Activated T-helper 17 cell treated with anti-CD3 and anti-CD28 coated beads, Interleukin-2, amount 50 U/mL, for 72 hours (primary cell): ENCODE measurements around the gene NFATC2IP. TPM values are rescaled to one million over a fixed set of nuclear protein-coding genes. Genes with fewer than 3 reads are reported as not detected.
"Not testable (repeated sequence)": the region's sequence is repeated elsewhere in the genome, so short reads cannot be mapped to it uniquely, and the experiment has no call there.

Source experiments
- ATAC-seq: fragments of 150-1000 bp; cut with Tn5 transposase; replicated peaks from 2 replicates; pipeline ENCODE4 v1.10.0; 2021; ENCODE audit warnings: mild to moderate bottlenecking, moderate library complexity
- H3K27ac Mint-ChIP-seq: one replicate; pipeline ENCODE4 v1.8.0; 2022; ENCODE audit warnings: mixed read lengths
- H3K27me3 Mint-ChIP-seq: one replicate; pipeline ENCODE4 v1.8.0; 2022; ENCODE audit warnings: mixed read lengths
- H3K36me3 Mint-ChIP-seq: one replicate; pipeline ENCODE4 v1.8.0; 2022; ENCODE audit warnings: low read depth, mild to moderate bottlenecking, mixed read lengths
- H3K4me1 Mint-ChIP-seq: one replicate; pipeline ENCODE4 v1.8.0; 2022; ENCODE audit warnings: mixed read lengths
- H3K4me3 Mint-ChIP-seq: one replicate; pipeline ENCODE4 v1.8.0; 2022; ENCODE audit warnings: mild to moderate bottlenecking, mixed read lengths
- H3K9me3 Mint-ChIP-seq: one replicate; pipeline ENCODE4 v1.8.0; 2022; ENCODE audit warnings: mixed read lengths
- total RNA-seq, 2 donors: library from RNA; stranded (reverse); gene quantifications; one replicate each; pipeline ENCODE4 v1.2.3, GENCODE V29; 2022

NFATC2IP gene
- total RNA-seq, 2 donors from 2014 or later = 81.3 to 100 TPM

DNA sequence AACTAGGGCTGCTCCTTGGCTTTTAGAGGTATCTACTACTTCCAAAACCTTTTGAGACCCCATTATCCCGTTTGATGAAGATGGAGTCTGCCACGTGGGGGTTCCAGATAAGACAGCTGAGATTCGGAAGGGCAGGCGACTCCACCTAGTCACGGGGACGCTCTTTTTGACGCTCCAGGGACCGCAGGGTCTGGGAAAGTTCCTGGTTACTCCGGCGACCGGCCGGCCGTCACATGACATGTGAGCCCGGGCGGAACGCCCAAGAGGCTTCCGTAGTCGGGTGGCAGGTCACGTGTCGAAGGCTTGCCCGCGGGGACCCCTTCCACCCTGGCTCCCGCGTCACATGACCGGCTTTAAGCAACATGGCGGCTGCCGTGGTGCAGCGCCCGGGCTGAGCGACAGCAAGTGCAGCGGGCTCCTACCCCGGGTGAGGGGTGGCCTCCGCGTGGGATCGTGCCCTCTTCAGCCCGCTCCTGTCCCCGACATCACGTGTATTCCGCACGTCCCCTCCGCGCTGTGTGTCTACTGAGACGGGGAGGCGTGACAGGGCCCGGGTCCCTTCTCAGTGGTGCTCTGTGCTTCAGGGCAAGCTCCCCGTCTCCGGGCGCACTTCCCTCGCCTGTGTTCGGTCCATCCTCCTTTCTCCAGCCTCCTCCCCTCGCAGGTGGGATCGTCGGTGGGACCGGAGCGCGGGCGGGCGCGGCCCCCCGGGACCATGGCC lies 23.9 kb downstream of the NFATC2IP start, which contains the start of gene SPNS1:
Gene SPNS1 (plus strand): TSS at position 342 of the 721 bp plus-strand sequence. CDS start 374 bp downstream, at position 716.
- Mint-ChIP-seq H3K27me3 (no peaks in the 10 kb centered on the region), H3K27ac (peak within 1 kb of the TSS; percentile 98), H3K4me3 (peak within 1 kb of the TSS; percentile 98), H3K36me3 (peaks cover 25% of the 10 kb centered on the region), H3K4me1 (peaks cover 19% of the 10 kb centered on the region), H3K9me3 (no peaks in the 10 kb centered on the region)
- ATAC-seq = peak; percentile 97

DNA sequence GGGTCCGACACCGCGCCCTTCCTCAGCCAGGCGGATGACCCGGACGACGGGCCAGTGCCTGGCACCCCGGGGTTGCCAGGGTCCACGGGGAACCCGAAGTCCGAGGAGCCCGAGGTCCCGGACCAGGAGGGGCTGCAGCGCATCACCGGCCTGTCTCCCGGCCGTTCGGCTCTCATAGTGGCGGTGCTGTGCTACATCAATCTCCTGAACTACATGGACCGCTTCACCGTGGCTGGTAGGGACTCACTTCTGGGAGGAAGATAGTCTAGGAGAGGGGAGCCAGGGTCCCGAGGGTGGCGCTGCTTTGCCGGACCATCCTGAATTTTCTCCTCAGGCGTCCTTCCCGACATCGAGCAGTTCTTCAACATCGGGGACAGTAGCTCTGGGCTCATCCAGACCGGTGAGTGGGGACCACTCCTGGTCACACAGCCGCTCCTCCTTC lies 24.4 kb downstream of the NFATC2IP start:
- Mint-ChIP-seq H3K36me3 (peaks cover 25% of the 10 kb centered on the region), H3K4me3 (peak overlapping the region; percentile 98), H3K9me3 (no peaks in the 10 kb centered on the region), H3K4me1 (peaks cover 19% of the 10 kb centered on the region), H3K27me3 (no peaks in the 10 kb centered on the region), H3K27ac (peak overlapping the region; percentile 93)
- ATAC-seq = no peak

DNA sequence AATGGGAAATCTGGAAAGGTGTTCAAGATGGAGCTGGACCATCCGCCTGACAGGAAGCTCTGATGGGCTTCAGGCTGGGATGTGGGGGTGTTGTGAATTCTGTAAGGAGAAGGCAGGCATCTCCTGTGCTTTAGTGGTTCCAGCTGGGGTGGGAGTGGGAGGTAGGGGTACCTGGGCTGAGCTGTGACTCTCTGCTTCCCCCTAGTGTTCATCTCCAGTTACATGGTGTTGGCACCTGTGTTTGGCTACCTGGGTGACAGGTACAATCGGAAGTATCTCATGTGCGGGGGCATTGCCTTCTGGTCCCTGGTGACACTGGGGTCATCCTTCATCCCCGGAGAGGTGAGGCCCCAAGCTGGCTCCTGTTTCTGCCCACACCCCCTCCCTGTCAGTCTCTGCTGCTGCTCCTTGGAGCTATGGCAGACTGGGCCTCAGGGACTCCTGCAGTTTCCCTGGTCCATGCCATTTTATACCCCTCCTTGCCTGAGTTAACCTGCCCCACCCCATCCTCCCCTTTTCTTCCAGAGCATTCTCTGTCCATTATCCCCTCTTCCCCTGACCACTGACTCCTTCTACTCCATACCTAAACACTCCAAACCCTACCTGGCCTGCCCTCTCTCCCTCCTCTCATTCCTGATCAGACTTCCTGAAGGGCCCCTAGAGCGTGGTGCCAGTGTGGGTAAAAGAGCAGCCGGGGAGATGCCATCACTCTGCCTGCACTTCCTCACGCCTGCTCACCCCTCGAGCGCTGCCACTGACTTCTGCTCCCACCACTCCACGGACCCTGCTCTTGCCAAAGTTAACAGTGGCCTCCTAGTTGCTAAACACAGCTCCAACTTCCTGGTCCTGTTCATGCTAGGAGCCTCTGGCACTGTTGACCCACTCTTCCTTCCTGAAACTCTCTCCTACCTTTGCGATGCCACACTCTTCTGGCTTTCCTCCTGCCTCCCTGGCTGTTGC lies 27.2 kb downstream of the NFATC2IP start:
- H3K27me3 Mint-ChIP-seq = no peaks in the 10 kb centered on the region
- no peak overlapping the region for H3K4me3 Mint-ChIP-seq
- peaks cover 19% of the 10 kb centered on the region for H3K4me1 Mint-ChIP-seq
- no peaks in the 10 kb centered on the region for H3K9me3 Mint-ChIP-seq
- peak overlapping the region; percentile 66 for H3K27ac Mint-ChIP-seq
- H3K36me3 Mint-ChIP-seq = peaks cover 45% of the 10 kb centered on the region
- ATAC-seq = no peak

DNA sequence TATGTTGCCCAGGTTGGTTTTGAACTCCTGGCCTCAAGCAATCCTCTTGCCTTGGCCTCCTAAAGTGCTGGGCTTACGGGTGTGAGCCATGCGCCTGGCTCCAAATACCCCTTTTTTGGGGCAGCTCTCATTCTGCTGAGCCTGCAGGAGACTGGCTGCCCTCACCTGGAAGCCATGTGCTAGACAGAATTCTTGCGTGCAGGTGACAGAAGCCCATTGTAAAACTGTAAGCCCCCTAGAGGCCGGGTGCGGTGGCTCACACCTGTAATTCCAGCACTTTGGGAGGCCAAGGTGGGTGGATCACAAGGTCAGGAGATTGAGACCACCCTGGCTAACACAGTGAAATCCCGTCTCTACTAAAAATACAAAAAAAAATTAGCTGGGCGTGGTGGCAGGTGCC lies 29.6 kb downstream of the NFATC2IP start:
- Mint-ChIP-seq H3K4me1 (peaks cover 28% of the 10 kb centered on the region), H3K36me3 (peaks cover 55% of the 10 kb centered on the region)
- H3K27ac Mint-ChIP-seq, H3K9me3 Mint-ChIP-seq, ATAC-seq, H3K4me3 Mint-ChIP-seq, H3K27me3 Mint-ChIP-seq: not testable (repeated sequence)

DNA sequence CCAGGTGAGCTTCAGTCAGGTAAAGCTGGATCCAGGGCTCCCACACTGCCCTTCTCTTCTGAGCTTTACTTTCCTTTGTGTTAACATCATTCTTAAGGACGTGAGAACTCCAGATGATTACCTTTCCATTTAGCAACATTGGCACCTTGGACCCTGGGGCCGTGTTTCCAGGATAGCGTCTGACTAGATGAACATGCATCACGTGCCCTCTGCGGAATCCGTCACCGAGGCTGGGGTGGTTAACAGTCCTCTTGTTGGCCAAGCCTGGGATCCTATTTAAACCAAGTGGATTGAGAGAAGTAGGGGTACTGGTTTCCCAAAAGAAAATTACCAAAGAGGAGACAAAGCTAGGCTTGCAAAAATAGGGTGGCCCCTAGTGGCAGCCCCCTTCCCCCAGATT lies 30.2 kb downstream of the NFATC2IP start:
- no peak for ATAC-seq
- no peak overlapping the region for H3K4me3 Mint-ChIP-seq
- H3K27ac Mint-ChIP-seq = no peak overlapping the region
- H3K9me3 Mint-ChIP-seq = no peaks in the 10 kb centered on the region
- peaks cover 61% of the 10 kb centered on the region for H3K36me3 Mint-ChIP-seq
- no peaks in the 10 kb centered on the region for H3K27me3 Mint-ChIP-seq
- H3K4me1 Mint-ChIP-seq = peaks cover 22% of the 10 kb centered on the region

DNA sequence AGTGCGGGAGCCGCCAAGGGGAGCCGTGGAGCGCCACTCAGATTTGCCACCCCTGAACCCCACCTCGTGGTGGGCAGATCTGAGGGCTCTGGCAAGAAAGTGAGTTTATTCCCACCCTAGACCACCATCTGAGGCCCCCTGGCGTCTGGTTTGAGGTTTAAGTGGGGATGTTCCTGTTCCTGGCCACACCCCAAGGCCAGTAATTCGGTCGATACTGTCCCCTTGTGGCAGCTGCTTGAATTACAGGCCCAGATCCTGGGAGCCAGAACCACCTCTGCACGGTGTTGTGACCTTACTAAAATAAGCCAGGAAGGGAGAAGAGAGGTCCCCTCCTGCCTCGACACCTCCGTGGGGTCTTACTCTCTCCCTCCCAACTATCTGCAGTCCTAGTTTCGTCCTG lies 30.8 kb downstream of the NFATC2IP start:
- Mint-ChIP-seq H3K36me3 (peaks cover 67% of the 10 kb centered on the region), H3K27me3 (no peaks in the 10 kb centered on the region), H3K27ac (no peak overlapping the region), H3K4me3 (no peak overlapping the region), H3K9me3 (no peaks in the 10 kb centered on the region), H3K4me1 (peaks cover 22% of the 10 kb centered on the region)
- no peak for ATAC-seq

DNA sequence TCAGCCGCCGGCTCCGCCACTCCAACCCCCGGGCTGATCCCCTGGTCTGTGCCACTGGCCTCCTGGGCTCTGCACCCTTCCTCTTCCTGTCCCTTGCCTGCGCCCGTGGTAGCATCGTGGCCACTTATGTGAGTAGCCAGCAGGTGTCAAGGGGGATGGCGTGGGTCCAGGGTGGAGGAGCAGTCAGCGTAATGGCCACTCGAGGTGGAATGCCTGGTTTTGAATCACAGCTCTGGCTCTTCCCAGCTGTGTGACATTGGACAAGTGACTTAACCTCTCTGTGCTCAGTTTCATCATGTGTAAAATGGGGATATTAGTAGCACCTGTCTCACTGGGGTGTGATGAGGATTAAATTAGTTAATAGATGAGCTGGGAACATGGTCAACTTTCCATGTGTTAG lies 31.7 kb downstream of the NFATC2IP start:
- no peak overlapping the region for H3K4me3 Mint-ChIP-seq
- H3K9me3 Mint-ChIP-seq = peaks cover 4% of the 10 kb centered on the region
- ATAC-seq = no peak
- peaks cover 28% of the 10 kb centered on the region for H3K4me1 Mint-ChIP-seq
- H3K36me3 Mint-ChIP-seq = peaks cover 76% of the 10 kb centered on the region
- H3K27ac Mint-ChIP-seq = peak overlapping the region; percentile 79
- no peaks in the 10 kb centered on the region for H3K27me3 Mint-ChIP-seq

DNA sequence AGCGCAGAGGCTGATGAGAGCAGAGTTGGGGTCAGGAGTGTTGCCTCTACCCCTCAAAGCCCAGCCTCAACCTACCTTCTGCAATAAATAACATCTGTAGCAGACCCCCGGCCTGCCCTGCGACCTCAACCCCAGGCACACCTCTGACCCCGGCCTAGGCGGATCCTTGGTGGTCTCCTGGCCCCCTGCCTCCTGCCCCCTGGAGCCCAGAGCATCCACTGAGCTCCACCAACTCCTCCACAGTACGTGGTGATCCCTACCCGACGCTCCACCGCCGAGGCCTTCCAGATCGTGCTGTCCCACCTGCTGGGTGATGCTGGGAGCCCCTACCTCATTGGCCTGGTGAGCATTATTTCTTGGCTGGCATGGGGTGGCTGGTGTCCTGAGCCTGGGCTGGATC lies 32.2 kb downstream of the NFATC2IP start:
- Mint-ChIP-seq H3K36me3 (peaks cover 77% of the 10 kb centered on the region), H3K4me1 (peaks cover 33% of the 10 kb centered on the region), H3K9me3 (peaks cover 6% of the 10 kb centered on the region), H3K27me3 (no peaks in the 10 kb centered on the region), H3K4me3 (no peak overlapping the region), H3K27ac (peak overlapping the region; percentile 79)
- ATAC-seq = no peak

DNA sequence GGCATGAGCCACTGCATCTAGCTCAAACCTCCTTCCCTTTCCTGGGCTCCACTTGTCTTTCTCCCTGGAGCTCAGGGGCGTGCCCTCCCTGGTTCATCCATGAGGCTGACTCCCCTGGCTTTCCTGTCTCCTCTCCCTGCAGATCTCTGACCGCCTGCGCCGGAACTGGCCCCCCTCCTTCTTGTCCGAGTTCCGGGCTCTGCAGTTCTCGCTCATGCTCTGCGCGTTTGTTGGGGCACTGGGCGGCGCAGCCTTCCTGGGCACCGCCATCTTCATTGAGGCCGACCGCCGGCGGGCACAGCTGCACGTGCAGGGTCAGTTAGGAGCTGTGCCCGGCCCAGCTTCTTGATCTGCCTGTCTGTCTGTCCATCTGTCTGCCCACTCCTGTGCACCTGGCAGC lies 32.9 kb downstream of the NFATC2IP start:
- ATAC-seq = no peak
- peak overlapping the region; percentile 86 for H3K4me3 Mint-ChIP-seq
- H3K9me3 Mint-ChIP-seq = peaks cover 6% of the 10 kb centered on the region
- peak overlapping the region; percentile 79 for H3K27ac Mint-ChIP-seq
- peaks cover 77% of the 10 kb centered on the region for H3K36me3 Mint-ChIP-seq
- H3K4me1 Mint-ChIP-seq = peaks cover 30% of the 10 kb centered on the region
- H3K27me3 Mint-ChIP-seq = no peaks in the 10 kb centered on the region

DNA sequence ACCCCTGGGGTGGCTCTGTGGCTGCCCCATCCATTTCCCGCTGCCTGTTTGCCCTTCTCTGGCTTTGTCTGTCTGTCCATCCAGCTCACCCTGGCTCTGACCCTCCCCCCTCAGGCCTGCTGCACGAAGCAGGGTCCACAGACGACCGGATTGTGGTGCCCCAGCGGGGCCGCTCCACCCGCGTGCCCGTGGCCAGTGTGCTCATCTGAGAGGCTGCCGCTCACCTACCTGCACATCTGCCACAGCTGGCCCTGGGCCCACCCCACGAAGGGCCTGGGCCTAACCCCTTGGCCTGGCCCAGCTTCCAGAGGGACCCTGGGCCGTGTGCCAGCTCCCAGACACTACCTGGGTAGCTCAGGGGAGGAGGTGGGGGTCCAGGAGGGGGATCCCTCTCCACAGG lies 33.4 kb downstream of the NFATC2IP start:
- H3K36me3 Mint-ChIP-seq = peaks cover 77% of the 10 kb centered on the region
- ATAC-seq = no peak
- peaks cover 34% of the 10 kb centered on the region for H3K4me1 Mint-ChIP-seq
- H3K27ac Mint-ChIP-seq = peak overlapping the region; percentile 79
- H3K27me3 Mint-ChIP-seq = no peaks in the 10 kb centered on the region
- H3K9me3 Mint-ChIP-seq = peaks cover 6% of the 10 kb centered on the region
- H3K4me3 Mint-ChIP-seq = peak overlapping the region; percentile 86

DNA sequence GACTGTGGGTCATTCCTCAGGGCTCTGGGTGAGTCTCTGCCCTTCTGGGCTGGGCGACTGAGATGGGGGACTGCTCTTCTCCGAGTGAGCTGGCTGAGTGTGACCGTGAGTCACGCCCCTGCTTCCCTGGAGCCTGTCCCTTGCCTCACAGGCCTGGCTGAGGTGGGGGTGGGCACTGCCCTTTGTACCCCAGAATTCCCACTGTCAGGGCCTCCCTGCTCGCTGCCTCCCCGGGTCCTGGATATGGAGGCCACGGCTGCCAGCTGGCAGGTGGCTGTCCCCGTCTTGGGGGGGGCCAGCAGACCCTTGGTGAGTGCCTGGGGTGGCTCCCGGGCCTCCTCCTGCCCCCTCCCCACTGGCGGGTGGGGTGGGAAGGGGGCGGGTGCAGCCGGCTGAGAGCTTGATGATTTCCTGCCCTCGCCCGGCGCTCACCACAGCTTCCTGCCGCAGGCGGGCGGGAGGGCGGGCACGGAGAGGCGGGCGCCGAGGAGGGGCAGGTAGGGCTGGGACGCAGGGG lies 33.9 kb downstream of the NFATC2IP start, which contains the start of gene LAT:
Gene LAT (plus strand): TSS at position 434 of the 517 bp plus-strand sequence. CDS start 366 bp downstream, outside the sequence.
- H3K27me3 Mint-ChIP-seq = no peaks in the 10 kb centered on the region
- peaks cover 6% of the 10 kb centered on the region for H3K9me3 Mint-ChIP-seq
- peaks cover 82% of the 10 kb centered on the region for H3K36me3 Mint-ChIP-seq
- H3K27ac Mint-ChIP-seq = peak within 1 kb of the TSS; percentile 99
- peak; percentile 81 for ATAC-seq
- H3K4me3 Mint-ChIP-seq = peak within 1 kb of the TSS; percentile 86
- peaks cover 38% of the 10 kb centered on the region for H3K4me1 Mint-ChIP-seq

DNA sequence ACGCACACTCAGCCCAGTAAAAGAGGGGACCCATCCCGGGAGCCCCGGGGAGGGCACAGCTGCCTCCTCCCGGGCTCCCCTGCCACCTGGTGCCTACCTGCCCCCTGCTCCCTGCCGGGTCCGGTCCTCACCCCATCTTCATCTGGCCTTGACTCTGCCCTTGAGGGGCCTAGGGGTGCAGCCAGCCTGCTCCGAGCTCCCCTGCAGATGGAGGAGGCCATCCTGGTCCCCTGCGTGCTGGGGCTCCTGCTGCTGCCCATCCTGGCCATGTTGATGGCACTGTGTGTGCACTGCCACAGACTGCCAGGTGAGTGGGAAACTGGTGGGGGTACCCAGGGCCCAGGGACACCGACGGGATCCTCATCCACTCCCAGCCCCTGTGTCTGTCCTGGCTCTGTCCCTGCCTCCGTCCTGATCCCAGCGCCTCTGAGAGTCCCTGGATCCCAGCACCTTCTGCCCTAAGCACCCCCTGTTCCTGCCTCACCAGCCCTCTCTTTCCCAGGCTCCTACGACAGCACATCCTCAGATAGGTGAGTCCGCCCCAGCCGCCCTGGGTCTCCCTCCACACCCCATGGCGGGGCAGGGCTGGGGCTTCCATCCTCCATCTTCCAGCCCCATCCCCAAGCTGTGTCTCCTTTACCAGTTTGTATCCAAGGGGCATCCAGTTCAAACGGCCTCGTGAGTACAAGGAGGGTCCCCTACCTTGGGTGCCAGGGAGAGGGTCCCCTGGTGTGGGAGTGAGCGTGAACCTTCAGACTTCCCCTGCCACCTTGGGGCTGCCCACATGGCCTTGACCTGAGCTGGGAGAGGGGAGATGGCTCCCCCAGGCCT lies 34.7 kb downstream of the NFATC2IP start:
- peak overlapping the region; percentile 99 for H3K27ac Mint-ChIP-seq
- peaks cover 87% of the 10 kb centered on the region for H3K36me3 Mint-ChIP-seq
- H3K4me3 Mint-ChIP-seq = peak overlapping the region; percentile 86
- H3K4me1 Mint-ChIP-seq = peaks cover 46% of the 10 kb centered on the region
- H3K9me3 Mint-ChIP-seq = peaks cover 6% of the 10 kb centered on the region
- peak; percentile 19 for ATAC-seq
- no peaks in the 10 kb centered on the region for H3K27me3 Mint-ChIP-seq

DNA sequence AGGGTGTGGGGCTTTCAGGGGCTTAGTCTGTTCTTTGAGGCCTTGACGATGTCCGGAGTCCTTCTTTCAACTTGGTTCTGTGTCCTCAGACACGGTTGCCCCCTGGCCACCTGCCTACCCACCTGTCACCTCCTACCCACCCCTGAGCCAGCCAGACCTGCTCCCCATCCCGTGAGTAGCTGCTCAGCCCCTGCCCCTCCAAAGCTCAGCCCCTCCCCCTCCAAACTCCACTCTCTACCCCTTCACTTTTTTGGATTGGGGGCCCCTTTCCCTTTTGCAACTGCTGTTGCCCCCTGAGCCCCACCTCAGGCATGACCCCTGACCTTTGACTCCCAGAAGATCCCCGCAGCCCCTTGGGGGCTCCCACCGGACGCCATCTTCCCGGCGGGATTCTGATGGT lies 35.3 kb downstream of the NFATC2IP start:
- H3K27ac Mint-ChIP-seq = peak overlapping the region; percentile 99
- ATAC-seq = no peak
- peaks cover 87% of the 10 kb centered on the region for H3K36me3 Mint-ChIP-seq
- peak overlapping the region; percentile 86 for H3K4me3 Mint-ChIP-seq
- peaks cover 50% of the 10 kb centered on the region for H3K4me1 Mint-ChIP-seq
- H3K9me3 Mint-ChIP-seq = peaks cover 6% of the 10 kb centered on the region
- no peaks in the 10 kb centered on the region for H3K27me3 Mint-ChIP-seq
